HG03139 (cell line): Measurements from ENCODE around the gene SYNE2.
"Not testable (repeated sequence)": the region's sequence is repeated elsewhere in the genome, so short reads cannot be mapped to it uniquely, and the experiment has no call there.

Experiments used
- ATAC-seq: cut with Tn5 transposase; IDR thresholded peaks from one replicate; pipeline ENCODE4 v1.9.1; 2021; ENCODE audit not compliant: unreplicated experiment

The SYNE2 gene

GRCh38 chr14:64117671-64118402, 265.0 kb downstream of the SYNE2 start:
- ATAC-seq = no peak

GRCh38 chr14:64118403-64118742, 265.6 kb downstream of the SYNE2 start:
- ATAC-seq = not testable (repeated sequence)

GRCh38 chr14:64118892-64119291, 266.1 kb downstream of the SYNE2 start:
- no peak for ATAC-seq

GRCh38 chr14:64119500-64119899, 266.7 kb downstream of the SYNE2 start:
- no peak for ATAC-seq

DNA sequence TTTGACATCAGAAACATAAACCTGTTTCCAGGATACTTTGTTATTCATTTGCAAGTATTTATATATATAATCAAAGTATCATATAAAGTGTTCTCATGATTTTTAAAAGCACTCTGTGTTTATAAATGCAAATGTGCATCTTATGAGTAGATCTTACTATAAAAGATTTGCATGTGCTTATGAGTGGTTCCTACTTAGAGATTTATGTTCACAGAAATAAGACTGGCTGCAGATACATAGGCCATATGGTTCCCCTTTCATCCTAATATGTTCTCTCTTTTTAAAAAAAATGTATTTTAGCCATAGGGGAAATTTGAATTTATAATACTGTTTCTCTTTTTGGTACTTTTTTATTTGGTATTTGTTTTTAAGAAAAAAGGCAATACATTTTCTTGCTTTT, 267.2 kb downstream of the SYNE2 start:
- no peak for ATAC-seq

DNA sequence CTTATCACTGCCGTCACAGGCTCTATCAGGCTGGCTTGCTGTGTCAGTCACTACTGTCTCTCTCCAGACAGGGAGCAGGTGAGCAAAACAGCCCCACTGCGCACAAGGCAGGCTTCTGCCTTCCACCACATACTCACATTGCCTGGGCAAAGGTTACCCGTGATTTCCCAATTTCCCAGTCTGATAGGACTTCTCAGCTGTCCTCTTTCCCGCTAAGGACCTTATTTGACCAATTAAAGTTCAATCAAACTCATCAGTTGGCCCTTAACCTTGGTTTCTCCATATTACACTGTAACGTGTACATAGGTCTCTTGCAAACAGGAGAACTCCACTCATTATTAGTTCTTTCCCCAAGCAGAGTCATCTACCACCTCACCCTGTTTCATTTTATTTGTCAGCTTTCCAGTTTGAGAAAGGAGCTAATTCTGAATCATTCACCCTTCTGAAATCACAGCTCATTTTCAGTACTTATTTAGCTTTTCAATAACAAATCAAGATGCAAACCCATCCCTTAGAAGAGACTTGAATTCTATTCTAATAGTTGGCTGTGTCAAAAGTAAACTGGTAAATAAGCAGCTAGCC, 270.5 kb downstream of the SYNE2 start:
- ATAC-seq = no peak

- ATAC-seq = no peak
These were observed 272.5 kb downstream of the SYNE2 start for GRCh38 chr14:64125270-64125669.

DNA sequence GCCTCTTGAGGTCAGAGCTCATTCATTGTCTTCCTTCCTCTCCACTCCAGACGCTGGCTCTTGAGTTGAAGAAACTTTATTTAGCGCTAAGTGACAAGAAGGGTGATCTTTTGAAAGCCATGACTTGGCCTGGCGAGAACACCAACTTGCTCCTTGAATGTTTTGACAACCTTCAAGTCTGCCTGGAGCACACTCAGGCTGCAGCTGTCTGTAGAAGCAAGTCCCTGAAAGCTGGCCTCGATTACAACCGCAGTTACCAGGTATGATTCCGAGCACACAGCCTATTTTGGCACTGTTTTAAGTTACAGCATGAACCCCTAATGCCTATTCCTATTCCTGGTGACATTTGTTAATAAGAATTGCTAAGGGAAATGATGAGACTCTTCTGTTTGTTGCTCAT, 273.7 kb downstream of the SYNE2 start:
- ATAC-seq = no peak

DNA sequence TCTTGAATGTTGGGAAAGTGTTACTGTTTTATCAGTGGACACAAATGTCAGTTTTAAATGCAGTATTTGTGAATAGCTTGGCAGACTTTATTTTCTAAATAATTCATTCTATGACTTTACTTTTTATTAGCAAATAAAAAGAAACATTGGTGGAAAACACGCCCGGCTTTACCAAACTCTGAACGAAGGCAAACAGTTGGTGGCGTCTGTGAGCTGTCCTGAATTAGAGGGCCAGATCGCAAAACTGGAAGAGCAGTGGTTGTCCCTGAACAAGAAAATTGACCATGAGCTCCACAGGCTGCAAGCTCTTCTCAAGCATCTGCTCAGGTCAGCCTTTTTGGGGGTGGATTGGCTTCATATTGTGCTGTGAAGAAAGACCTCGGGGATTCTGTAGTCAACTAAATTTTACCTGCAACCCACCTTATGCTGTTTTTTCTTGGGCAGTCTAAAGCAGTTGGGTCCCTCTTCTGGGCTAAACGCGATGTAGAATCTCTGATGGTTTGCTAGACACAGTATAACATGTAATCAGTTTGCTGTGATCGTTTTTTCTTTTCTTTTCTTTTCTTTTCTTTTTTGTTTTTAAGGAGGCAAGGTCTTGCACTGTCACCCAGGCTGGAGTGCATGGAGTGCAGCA, 285.0 kb downstream of the SYNE2 start:
- ATAC-seq = no peak

DNA sequence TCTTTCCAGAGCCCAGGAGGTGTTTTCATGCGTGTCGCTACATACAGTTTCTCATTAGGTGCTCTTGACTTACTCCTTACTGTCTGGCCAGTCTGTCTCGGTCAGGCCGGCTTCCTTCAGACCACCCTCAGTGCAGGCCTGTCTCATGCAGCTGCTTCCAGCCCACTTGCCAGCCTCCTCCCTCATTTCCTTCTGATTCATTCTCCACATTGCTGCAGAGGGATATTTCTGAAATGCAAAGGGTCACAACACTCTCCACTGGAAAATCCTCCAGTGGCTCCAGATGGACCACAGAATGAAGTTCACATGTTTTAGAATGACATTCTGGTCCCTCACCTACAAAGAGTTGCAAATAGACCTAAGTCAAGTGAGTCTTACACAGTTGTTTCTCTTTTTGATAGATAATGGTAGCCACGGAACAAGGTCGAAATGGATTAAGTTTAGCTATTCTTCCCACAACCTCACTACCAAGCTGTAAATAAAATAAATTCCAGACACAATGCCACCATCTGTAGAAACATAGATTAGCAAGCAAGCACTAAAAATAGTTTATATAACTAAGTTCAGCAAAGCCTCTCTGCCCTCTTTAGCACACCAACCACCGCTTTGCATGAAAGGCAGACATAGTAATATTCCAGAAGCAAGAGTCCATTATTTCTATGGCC, 294.5 kb downstream of the SYNE2 start:
- ATAC-seq = no peak

- ATAC-seq = no peak
These were observed 297.1 kb downstream of the SYNE2 start for GRCh38 chr14:64149921-64150320.

DNA sequence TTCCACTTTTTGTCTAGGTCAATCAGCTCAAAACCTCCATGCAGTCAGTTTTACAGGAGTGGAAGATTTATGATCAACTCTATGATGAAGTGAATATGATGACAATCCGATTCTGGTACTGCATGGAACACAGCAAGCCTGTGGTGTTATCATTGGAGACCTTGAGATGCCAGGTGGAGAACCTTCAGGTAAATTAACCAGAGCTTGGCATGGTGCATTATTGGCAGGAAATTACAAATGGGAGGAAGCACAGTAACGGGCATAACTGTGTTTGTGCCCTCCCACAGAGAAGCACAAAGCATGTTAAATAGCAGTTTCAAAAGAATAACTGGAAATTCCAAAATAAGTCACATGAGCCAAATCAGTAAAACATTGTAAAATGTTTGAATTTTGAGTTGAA, 305.8 kb downstream of the SYNE2 start:
- no peak for ATAC-seq

GRCh38 chr14:64159588-64159987, 306.8 kb downstream of the SYNE2 start:
- ATAC-seq = no peak

GRCh38 chr14:64170181-64170580, 317.4 kb downstream of the SYNE2 start:
- no peak for ATAC-seq

DNA sequence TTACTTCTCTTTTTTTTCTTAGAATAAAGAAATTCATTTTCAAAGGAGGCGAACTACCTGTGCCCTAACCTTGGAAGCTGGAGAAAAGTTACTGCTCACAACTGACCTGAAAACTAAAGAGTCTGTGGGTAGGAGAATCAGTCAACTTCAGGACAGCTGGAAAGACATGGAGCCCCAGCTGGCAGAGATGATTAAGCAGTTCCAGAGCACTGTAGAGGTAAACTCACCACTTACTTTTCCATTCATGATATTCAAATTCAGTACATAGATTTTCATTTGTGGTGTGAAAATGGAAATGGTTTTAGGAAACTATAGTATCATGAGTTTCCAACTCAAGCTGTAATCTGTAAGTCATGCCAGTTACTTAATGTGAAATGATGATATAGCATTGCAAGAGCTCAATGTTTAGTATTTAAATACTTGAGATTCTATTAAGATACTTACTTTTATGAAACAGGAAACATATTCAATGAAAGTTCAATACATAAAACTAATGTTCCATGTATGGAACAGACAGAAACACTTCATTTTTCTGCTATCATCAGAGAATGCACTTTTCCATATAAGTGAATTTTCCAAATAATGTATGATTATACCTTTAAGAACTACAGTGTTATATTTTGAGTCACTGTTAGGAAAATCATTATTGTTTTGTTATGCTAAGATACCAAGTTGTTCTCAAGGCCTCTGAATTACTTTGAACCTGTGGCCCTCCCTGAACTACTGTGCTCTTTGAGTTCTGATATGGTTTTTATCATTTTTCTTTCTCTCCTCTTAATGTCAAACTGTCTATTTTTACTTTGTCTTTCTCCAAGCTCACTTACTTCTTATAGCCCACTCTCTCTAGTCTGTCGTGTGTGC, 322.3 kb downstream of the SYNE2 start:
- ATAC-seq = no peak

DNA sequence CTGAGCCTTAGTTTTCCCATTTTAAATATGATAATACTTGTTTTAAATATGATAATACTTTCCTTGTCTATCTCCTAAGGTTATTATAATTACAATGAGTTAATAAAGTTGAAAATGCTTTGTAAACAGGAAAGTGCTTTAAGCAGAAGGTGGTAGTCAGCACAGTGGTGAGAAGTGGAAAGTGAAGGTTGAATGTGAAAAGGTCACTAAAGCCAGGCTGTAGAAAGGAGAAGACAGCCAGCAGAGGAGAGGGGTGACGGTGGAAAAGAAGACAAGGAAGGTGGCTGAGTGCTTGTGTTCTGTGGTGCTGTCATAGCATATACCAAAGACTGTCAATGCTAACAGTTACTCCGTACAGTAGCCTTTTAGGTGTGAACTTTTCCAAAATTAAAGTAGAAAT, 323.5 kb downstream of the SYNE2 start:
- ATAC-seq = no peak

- no peak for ATAC-seq
These were observed 326.0 kb downstream of the SYNE2 start for GRCh38 chr14:64178814-64179213.

DNA sequence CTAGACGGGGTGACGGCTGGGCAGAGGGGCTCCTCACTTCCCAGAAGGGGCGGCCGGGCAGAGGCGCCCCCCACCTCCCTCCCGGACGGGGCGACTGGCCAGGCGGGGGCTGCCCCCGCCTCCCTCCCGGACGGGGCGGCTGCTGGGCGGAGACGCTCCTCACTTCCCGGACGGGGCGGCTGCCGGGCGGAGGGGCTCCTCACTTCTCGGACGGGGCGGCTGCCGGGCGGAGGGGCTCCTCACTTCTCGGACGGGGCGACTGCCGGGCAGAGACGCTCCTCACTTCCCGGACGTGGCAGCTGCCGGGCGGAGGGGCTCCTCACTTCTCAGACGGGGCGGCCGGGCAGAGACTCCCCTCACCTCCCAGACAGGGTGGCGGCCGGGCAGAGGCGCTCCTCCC, 330.1 kb downstream of the SYNE2 start:
- not testable (repeated sequence) for ATAC-seq

GRCh38 chr14:64184103-64184729, 331.4 kb downstream of the SYNE2 start:
- no peak for ATAC-seq

DNA sequence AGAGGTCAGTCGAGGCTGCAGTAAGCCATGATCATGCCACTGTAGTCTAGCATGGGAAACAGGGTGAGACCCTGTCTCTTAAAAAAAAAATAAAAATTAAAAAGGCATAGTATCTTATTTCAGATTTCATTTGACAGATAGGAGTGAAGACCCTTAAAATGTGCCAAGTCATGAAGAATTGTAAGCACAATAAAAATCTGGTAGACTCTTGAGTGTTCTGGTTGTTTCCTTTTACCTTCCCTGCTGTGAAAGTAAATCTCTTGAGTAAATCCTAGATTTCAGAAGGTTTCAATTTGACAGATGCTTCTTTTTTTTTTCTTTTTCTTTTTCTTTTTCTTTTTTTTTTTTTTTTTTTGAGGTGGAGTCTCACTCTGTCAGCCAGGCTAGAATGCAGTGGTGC, 332.4 kb downstream of the SYNE2 start:
- ATAC-seq = no peak
